Stimulated activated CD4-positive, alpha-beta T cell treated with anti-CD3 and anti-CD28 coated beads, Interleukin-15, amount 100 ng/mL, for 24 hours (primary cell): ENCODE data around the gene SLC27A2.

Experiments used
- DNase-seq: peaks from one replicate; pipeline ENCODE4 v3.0.0-alpha.2; 2020

SLC27A2 gene

GRCh38 chr15:50281427-50281826 lies 99.4 kb downstream of the SLC27A2 start:
- no peak for DNase-seq
